NCI-H526 (cell line): ENCODE results near the gene ITCH.
"Not testable (repeated sequence)": the region's sequence is repeated elsewhere in the genome, so short reads cannot be mapped to it uniquely, and the experiment has no call there.

Experiments
- DNase-seq, 2 experiments: peaks; one replicate each; lab custom pipeline; 2025; lab: John Stamatoyannopoulos, UW

The ITCH gene

GRCh38 chr20:34363062-34363464 is at the start of gene ITCH:
TSS of gene ITCH (plus strand) at chr20:34363273. CDS start at chr20:34393812, 30,539 bp downstream.
- peak; percentile 94 to 99 for DNase-seq

DNA sequence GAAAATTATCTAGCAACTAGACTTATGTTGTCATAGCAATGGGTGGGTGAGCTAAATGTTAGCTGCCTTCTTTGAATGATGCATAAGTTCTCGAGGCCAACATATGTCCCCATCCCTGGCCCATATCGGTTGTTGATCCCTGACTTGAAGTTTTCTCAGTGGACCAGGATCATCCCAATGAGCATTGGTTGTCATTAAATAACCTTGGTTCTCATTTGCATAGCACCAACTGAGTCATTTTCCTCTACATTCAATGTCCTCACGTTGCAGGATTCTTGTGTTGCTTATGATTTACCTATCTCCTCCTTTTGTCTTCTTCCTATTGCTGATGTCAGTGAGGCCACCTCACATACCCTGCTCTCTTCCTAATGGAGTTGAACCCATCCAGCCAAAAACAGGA is 47.8 kb upstream of the ITCH start:
- no peak for DNase-seq

DNA sequence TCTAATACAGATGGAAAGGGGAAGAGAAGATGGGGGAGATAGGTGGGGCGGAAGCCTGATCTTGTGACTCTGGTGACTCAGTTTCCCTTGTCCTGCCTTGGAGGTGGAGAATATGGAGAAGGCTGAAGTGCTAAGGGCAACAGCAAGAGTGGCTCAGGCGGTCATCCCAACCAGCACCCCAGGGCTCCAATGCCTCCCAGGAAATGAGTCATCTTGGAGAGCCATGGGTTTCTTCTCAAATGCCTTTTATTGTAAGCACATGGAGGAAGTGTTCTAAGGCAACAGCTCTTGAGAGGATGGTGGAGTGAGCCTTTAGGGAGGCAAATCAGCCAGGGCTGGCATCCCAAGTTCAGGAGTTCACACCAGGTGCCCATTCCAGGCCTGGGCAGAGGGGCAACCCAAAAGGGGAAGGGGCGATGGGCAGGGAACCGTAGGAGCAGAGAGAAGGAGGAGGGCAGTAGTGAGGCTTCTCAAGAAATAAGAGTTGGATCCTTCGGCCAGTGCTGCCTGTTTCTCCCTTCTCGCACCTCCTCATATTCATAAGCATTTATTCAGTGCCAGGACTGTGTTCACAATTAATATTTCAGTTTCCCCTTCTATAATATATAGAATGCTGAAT is 46.8 kb upstream of the ITCH start:
- no peak for DNase-seq

DNA sequence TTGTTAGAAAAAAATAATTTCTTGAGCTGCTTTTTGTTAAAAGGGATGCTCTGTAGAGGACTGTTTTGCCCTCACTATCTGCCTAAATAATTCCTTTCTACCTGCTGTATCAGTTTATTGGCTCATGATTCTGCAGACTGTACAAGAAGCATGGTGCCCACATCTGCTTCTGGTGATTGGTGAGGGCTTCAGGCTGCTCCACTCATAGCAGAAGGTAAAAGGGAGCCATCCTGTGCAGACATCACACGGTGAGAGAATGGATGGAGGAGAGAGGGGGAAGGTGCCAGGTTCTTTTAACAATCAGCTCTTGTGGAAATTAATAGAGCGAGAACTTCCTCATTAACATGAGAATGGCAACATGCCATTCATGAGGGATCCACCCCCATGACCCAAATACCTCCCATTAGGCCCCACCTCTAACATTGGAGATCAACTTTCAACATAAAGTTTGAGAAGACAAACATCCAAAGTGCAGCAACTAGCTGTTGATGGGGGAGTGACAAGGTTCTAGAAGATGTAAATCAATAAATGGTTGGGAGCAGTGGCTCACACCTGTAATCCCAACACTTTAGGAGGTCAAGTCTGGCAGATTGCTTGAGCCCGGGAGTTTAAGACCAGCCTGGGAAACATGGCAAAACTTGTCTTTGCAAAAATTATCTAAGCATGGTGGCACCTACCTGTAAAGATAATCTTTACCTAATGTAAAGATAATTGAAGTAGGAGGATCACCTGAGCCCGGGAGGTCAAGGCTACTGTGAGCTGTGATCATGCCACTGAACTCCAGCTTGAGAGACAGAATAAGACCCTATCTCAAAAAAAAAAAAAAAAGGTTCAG is 44.2 kb upstream of the ITCH start:
- DNase-seq: no peak

DNA sequence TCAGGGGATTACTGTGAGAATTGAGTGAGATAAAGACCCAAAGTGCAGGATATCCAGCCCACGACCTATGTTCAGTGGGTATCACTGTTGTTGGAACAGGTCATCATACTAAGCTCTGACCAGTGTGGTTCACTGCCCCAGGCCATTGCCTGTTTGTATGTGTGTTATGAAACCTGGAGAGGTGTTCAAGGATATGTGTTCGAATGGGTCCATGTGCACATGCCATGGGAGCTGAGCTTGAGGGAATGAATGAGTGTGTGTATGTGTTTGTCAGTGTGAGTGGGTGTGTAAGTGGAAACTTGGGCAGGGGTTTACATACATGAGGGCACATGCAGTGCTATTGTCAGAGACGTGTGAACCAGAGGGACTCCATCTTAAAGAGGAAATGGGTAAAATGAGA is 42.2 kb upstream of the ITCH start:
- no peak for DNase-seq

DNA sequence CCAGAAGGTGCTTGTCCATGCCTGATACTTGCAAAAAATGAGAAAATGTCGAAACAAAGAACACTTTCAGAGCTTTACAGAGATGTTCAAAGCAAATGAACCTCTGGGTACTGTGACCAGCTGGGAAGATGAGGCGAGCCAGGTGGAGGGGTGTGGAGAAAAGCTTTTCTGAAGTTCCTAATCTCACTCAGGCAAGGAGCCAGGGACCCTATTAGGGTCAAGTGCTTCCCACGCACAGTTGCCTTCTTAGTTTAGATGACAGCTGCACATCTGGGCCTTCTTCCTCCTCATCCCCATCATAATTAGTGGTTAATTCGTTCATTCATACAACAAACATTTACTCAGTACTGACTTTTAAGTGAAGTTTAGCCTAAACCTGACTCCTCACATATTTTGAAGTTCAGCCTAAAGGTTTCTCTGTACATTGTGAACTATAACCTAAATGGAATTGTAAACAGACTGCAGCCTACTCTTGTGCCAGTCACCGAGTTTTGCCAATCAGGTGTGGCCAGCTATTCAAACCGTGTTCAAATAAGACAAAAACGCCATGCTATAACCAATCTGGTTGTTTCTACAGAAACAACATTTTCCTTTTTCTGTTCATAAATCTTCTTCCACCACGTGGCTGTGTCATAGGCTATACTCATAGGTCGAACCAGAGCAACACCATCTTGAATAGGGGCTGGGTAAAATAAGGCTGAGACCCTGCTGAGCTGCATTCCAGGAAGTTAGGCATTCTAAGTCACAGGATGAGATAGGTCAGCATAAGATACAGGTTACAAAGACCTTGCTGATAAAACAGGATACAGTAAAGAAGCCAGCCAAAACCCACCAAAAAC is 40.6 kb upstream of the ITCH start:
- DNase-seq: no peak

DNA sequence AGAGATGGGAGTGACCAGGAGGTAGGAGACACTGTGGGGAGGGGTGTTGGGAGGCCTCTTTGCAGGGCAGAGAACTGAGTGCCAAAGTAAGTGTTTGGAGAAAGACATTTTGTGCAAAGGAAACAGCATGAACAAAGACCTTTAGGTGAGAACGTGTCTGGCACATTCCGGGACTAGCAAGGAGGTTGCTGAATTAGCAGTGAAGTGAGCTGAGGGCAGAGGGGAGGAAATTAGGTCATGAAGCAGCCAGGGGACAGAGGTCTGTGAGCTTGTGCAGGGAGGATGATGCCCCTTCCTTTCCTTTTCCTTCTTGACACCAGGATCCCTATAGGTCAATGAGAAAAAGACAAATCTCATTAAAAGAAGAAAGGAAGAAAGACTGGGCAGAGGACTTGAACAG is 38.5 kb upstream of the ITCH start:
- no peak for DNase-seq

GRCh38 chr20:34328207-34328606 is 34.9 kb upstream of the ITCH start:
- not testable (repeated sequence) for DNase-seq

DNA sequence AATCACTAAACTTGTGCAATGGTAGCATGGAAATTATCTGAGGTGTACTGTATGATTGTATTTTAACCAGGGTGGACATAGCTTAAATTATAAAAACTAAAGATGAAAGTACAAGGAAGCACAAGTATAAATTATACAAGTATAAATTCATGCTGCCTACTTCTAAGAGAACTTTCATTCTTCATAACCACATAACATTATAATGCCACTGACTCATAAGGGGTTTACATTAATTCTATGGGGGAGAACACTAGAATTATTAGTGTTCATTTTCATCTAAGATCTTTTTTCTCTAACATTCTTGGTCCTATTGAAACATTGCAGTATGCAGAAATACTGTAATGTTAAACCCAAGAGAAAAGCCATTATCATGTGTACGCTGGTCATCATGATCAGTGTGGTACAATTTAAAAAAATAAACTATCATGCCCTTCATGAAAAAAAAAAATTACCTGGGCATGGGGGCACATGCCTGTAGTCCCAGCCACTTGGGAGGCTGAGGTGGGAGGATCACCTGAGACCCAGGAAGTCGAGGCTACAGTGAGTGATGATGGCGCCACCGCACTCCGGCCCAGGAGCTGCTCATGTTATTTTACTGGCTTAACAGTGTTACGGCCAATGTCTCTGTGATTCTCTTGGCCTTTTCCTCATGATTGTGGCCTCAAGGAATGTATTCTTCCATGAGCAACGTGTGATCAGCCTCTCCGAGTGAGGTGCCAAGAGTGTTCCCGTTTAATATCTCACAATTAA is 34.0 kb upstream of the ITCH start:
- no peak for DNase-seq

- DNase-seq: not testable (repeated sequence)
Measured at GRCh38 chr20:34330861-34331544, 32.1 kb upstream of the ITCH start.

DNA sequence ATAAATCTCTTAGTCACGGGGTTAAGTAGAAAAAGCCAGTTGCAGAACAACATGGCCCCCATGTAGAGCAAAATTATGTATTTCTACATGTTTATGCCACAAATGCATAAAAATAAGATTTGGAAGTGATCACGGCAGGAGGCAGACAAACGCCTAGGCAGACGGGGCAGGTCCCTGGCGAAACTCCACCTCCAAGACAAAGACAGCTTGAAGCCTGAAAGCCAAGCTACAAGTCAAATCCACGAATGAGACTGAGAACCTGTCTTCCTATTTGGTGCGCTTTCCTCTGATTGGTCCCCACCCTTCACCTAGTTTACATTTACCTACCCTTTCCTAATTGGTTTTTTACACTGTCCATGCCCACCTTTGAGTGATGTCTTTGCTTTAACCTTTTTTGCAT is 31.2 kb upstream of the ITCH start:
- DNase-seq: no peak

DNA sequence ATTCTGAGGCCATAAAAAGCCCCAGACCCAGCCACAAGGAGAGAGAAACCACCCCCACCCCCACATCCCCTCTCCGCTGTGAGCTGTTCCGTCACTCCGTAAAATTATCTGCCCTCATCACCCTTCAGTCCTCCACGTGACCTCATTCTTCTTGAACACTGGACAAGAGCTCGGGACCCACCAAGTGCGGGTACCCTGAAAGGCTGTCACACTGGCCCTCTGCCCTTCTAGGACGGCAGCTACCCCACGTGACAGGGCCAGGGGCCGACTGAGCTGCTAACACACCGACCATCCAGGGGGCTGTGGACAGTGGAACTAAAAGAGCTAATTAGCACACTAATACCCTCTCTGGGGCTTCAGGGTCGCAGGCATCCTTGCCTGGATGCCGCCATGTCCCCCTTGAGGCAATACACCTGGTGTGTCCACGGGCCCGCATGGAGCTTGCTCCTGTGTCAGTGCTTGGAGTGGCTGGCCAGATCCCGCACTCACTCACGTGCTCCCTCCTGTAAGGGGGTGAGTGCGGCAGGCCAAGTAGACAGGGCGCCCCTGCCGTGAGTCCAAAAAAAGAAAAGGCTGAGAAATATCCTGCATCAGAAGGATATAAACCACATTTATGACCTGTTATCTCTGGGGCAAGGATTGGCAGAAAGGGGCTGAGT is 30.7 kb upstream of the ITCH start:
- DNase-seq: no peak

DNA sequence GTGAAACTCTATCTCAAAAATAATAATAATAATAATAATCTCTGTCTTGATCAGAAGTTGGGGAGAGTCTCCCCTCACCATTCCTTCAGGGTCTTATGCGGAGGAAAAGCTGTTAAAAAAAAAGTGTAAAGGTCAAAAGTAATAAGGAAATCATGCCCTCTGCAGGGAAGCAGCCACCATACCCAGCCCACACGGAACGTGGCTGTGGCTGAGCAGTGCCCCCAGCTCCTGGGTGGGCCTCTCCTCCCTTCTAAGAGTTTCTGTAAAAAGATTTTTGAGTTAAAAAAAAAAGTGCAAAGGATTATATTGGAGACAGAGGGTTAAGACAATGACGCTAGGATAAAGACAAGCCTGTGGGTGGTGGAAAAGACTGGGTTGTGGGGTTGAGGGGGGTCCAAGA is 29.3 kb upstream of the ITCH start:
- DNase-seq: no peak

GRCh38 chr20:34334654-34335407 is 28.2 kb upstream of the ITCH start:
- DNase-seq: no peak

GRCh38 chr20:34337544-34337943 is 25.5 kb upstream of the ITCH start:
- no peak for DNase-seq

GRCh38 chr20:34337982-34338726 is 24.9 kb upstream of the ITCH start:
- DNase-seq: no peak

DNA sequence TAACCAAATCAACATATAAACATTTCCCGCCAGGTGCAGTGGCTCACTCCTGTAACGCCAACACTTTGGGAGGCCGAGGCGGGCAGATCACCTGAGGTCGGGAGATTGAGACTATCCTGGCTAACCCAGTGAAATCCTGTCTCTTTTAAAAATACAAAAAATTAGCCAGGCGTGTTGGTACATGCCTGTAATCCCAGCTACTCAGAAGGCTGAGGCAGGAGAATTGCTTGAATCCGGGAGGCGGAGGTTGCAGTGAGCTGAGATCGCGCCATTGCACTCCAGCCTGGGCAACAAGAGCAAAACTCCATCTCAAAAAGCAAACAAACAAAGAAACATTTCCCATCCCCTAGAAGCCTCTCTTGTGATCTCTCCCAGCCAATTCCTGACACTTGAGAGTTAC is 22.3 kb upstream of the ITCH start:
- peak in 1 of 2 experiments; percentile 12 for DNase-seq

DNA sequence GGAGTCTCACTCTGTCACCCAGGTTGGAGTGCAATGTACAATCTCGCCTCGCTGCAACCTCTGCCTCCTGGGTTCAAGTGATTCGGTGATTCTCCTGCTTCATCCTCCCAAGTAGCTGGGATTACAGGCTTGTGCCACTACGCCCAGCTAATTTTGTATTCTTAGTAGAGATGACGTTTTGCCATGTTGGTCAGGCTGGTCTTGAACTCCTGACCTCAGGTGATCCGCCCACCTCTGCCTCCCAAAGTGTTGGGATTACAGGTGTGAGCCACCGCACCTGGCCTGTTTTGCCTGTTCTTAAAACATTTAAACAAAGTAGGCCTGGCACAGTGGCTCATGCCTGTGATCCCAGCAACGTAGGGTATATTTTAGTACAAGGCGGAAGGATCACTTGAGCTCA is 21.9 kb upstream of the ITCH start:
- DNase-seq: not testable (repeated sequence)

- DNase-seq: no peak
Measured at GRCh38 chr20:34343458-34344211, 19.4 kb upstream of the ITCH start.
